DOHH2 (cell line): ENCODE data around the gene IER2.
A peak's percentile ranks its signal among the peaks of the same experiment; 100 is the strongest.

Source experiments
- H3F3A ChIP-seq: fragments of 200-600 bp; sonication (generic), shearing (Covaris generic); 2 replicates; pipeline ENCODE4 v1.6.0; 2016; ENCODE audit warnings: antibody characterized with exemption, mild to moderate bottlenecking; ENCODE audit not compliant: control insufficient read depth, insufficient read depth
- H3K27ac ChIP-seq: fragments of 200-600 bp; sonication (generic); 2 replicates; pipeline ENCODE4 v1.5.1; 2014; ENCODE audit warnings: low read depth, mild to moderate bottlenecking, low read length, moderate library complexity
- H3K27me3 ChIP-seq: fragments of 200-600 bp; sonication (generic); 2 replicates; pipeline ENCODE4 v1.6.1; 2014; ENCODE audit warnings: mild to moderate bottlenecking, low read length, mixed read lengths; ENCODE audit not compliant: control insufficient read depth
- H3K36me3 ChIP-seq: fragments of 200-600 bp; sonication (generic); 2 replicates; pipeline ENCODE4 v1.6.1; 2014; ENCODE audit warnings: mild to moderate bottlenecking, low read length, moderate library complexity, mixed read lengths; ENCODE audit not compliant: control insufficient read depth
- H3K4me1 ChIP-seq: fragments of 200-600 bp; sonication (generic); 2 replicates; pipeline ENCODE4 v1.6.1; 2014; ENCODE audit warnings: mild to moderate bottlenecking, low read length, mixed read lengths; ENCODE audit not compliant: control insufficient read depth
- H3K4me2 ChIP-seq: fragments of 200-600 bp; sonication (generic); 2 replicates; pipeline ENCODE4 v1.6.0; 2014; ENCODE audit warnings: mild to moderate bottlenecking, low read length, moderate library complexity
- H3K4me3 ChIP-seq: fragments of 200-600 bp; sonication (generic); 2 replicates; pipeline ENCODE4 v1.5.1; 2014; ENCODE audit warnings: mild to moderate bottlenecking, low read length, mixed read lengths
- H3K79me2 ChIP-seq: fragments of 200-600 bp; sonication (generic); 2 replicates; pipeline ENCODE4 v1.6.1; 2014; ENCODE audit warnings: mild to moderate bottlenecking, low read length, mixed read lengths; ENCODE audit not compliant: control insufficient read depth
- H3K9me2 ChIP-seq: fragments of 200-600 bp; sonication (generic); replicated peaks from 2 replicates; pipeline ENCODE4 v1.6.1; 2014; ENCODE audit warnings: mild to moderate bottlenecking, low read length, mixed read lengths; ENCODE audit not compliant: control insufficient read depth
- H3K9me3 ChIP-seq: fragments of 200-600 bp; sonication (generic); 2 replicates; pipeline ENCODE4 v1.6.1; 2014; ENCODE audit warnings: antibody characterized with exemption, low read length, mixed read lengths; ENCODE audit not compliant: control insufficient read depth, insufficient read depth
- H4K20me1 ChIP-seq: fragments of 200-600 bp; sonication (generic); 2 replicates; pipeline ENCODE4 v1.6.0; 2014; ENCODE audit warnings: low read depth, mild to moderate bottlenecking, antibody characterized with exemption, low read length, moderate library complexity; ENCODE audit not compliant: control insufficient read depth, insufficient read depth
- CTCF ChIP-seq: fragments of 200-600 bp; sonication (generic); IDR thresholded peaks from one replicate; pipeline ENCODE4 v1.5.1; 2014; ENCODE audit warnings: antibody characterized with exemption, mild to moderate bottlenecking, low read depth, low read length; ENCODE audit not compliant: poor library complexity, severe bottlenecking
- EZH2phosphoT487 ChIP-seq: fragments of 200-600 bp; sonication (generic); IDR thresholded peaks from 2 replicates; pipeline ENCODE4 v1.6.1; 2017; ENCODE audit warnings: borderline replicate concordance, mild to moderate bottlenecking, antibody characterized with exemption, low read length, moderate library complexity, mixed read lengths

The IER2 gene

GRCh38 chr19:13149628-13150186 lies 504 bp upstream of the IER2 start:
- H3K4me2 ChIP-seq, result peak overlapping the region; percentile 78
- no peak overlapping the region for H3K27ac ChIP-seq
- peaks cover 13% of the 10 kb centered on the region for H3F3A ChIP-seq
- peaks cover 48% of the 10 kb centered on the region for H3K79me2 ChIP-seq
- peaks cover 8% of the 10 kb centered on the region; the same call in 1 of the 2 replicates for H4K20me1 ChIP-seq
- no peaks in the 10 kb centered on the region for H3K9me2 ChIP-seq
- peaks cover 31% of the 10 kb centered on the region for H3K36me3 ChIP-seq
- H3K4me3 ChIP-seq, result peak overlapping the region; percentile 96
- peaks cover 29% of the 10 kb centered on the region for H3K4me1 ChIP-seq
- TF ChIP-seq CTCF, result no peak
- TF ChIP-seq EZH2phosphoT487, result no peak
- no peaks in the 10 kb centered on the region for H3K27me3 ChIP-seq
- H3K9me3 ChIP-seq, result no peaks in the 10 kb centered on the region

DNA sequence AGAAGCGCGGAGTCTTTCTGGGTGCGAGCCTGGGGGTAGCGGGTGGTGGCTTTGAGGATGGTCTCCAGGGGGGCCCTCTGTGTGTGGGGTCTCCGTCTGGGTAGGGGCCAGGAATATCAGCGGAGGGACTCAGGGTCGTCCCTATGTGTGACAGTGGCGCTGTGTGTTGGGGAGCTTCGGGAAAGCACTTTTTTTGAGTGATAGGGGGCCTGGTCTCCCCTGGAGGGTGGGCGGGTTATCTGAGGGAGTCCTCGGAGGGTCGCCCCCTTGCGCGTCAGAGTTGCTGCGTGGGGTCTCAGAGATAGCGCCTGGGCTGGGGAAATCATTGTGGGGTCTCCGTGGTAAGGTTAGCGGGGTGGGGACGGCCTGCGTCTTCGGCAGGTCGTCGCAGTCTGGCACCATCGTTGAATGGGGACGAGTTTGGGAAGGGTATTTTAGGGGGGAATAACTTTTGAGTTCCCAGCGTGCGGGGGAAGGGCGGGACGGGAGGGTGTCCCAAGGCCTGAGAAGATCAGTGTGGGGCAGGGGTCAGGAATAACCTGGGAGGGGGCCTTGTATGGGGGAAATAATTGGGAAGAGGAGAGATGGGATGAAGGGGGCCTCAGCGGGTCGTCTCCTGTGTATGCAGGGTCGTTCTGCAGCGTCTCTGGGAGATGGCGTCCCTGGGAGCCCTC lies 857 bp downstream of the IER2 start:
- H3K27me3 ChIP-seq, result no peaks in the 10 kb centered on the region
- peaks cover 54% of the 10 kb centered on the region for H3K79me2 ChIP-seq
- peaks cover 26% of the 10 kb centered on the region for H3F3A ChIP-seq
- TF ChIP-seq EZH2phosphoT487, result no peak
- peak overlapping the region; percentile 96 for H3K4me3 ChIP-seq
- peak overlapping the region; percentile 78 for H3K4me2 ChIP-seq
- H3K36me3 ChIP-seq, result peaks cover 36% of the 10 kb centered on the region
- H3K9me2 ChIP-seq, result no peaks in the 10 kb centered on the region
- peaks cover 8% of the 10 kb centered on the region; the same call in 1 of the 2 replicates for H4K20me1 ChIP-seq
- H3K27ac ChIP-seq, result peak overlapping the region; percentile 98
- no peaks in the 10 kb centered on the region for H3K9me3 ChIP-seq
- H3K4me1 ChIP-seq, result peaks cover 41% of the 10 kb centered on the region

DNA sequence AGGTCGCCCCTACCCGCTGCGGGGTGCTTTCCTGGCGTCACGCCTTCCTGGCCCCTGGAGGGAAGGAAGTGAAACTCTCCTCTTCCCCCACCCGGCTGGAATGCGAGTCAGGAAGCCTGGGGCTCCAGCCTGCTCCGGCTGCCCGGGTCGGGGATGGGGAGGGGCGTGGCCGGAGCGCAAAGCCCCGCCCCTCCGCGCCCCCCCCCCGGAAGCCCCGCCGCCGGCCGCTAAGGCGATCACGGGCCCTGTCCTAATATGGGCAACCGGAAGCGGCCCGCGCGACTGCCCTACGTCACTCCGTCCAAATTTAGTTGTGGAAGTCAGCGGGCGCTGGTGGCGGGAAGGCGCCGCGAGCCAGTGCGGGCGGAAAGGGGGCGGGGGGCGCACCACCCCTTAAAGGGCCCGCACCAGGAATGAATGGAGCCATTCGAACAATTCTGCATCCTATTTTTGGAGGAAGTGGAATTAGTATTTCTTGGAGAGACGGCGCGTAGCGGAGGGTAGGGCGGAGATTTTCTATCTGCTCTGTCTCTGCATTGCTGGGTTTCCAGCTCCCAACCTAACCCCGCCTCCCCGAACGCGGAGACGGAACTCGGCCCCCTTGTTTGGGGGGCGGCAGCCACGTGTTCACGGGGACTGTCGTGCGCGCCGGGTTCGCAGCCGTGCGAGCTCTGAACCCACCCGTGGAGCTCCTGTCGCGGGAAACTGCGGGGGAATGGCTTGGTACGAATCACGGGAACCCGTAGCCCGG lies 1.6 kb downstream of the IER2 start:
- peak overlapping the region; percentile 96 for H3K4me2 ChIP-seq
- peaks cover 38% of the 10 kb centered on the region for H3K36me3 ChIP-seq
- peaks cover 48% of the 10 kb centered on the region for H3K4me1 ChIP-seq
- H3K9me2 ChIP-seq, result no peaks in the 10 kb centered on the region
- peaks cover 8% of the 10 kb centered on the region; the same call in 1 of the 2 replicates for H4K20me1 ChIP-seq
- TF ChIP-seq CTCF (no peak), EZH2phosphoT487 (no peak)
- H3K79me2 ChIP-seq, result peaks cover 54% of the 10 kb centered on the region
- peak overlapping the region; percentile 96 for H3K4me3 ChIP-seq
- peak overlapping the region; percentile 98 for H3K27ac ChIP-seq
- no peaks in the 10 kb centered on the region for H3K9me3 ChIP-seq
- no peaks in the 10 kb centered on the region for H3K27me3 ChIP-seq
- peaks cover 33% of the 10 kb centered on the region for H3F3A ChIP-seq
